Panc1 (cell line): ENCODE data around the gene PHKB.

Source experiments
- TF ChIP-seq, protein P1 (sequence below): fragments of 450-650 bp; IDR thresholded peaks from 2 replicates; pipeline ENCODE4 v1.5.1; 2017; ENCODE audit warnings: mild to moderate bottlenecking
- TF ChIP-seq, protein P2 (sequence below), 2 experiments: IDR thresholded peaks; 2 replicates each; pipeline ENCODE4 v1.6.1; 2011 to 2012; ENCODE audit warnings: low read depth in 2 of 2, control low read depth in 1 of 2, low read length in 1 of 2, mild to moderate bottlenecking in 1 of 2, moderate library complexity in 1 of 2; ENCODE audit not compliant: insufficient read depth in 1 of 2

DNA sequence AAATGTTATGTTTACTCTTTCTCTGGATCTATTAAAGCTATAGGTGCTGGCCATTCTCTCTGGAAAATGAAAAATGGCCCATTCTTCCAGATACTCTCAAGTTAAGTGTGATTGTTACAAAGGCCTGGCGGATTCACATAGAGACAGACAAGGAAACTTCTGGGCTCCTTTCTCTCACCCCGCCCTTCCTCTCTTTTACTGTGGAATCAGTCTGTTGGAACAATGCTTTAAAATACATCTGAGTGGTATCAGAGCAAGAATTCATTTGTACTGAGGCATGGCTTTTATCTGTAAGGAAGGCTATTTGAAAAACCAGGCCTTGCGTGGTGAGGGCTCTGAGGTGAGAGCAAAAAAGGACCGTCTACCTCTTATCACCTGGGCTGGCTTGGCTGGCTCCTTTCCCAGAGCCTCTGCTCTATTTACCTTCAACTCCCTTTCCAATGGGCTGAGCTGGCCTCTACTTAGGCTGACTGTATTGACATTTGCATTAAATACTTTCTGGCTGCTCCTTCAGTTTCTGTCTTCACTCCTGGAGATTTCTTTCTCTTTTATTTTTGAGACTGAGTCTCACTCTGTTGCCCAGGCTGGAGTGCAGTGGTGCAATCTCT lies 274.0 kb downstream of the PHKB start:
- TF ChIP-seq, protein P1, sequence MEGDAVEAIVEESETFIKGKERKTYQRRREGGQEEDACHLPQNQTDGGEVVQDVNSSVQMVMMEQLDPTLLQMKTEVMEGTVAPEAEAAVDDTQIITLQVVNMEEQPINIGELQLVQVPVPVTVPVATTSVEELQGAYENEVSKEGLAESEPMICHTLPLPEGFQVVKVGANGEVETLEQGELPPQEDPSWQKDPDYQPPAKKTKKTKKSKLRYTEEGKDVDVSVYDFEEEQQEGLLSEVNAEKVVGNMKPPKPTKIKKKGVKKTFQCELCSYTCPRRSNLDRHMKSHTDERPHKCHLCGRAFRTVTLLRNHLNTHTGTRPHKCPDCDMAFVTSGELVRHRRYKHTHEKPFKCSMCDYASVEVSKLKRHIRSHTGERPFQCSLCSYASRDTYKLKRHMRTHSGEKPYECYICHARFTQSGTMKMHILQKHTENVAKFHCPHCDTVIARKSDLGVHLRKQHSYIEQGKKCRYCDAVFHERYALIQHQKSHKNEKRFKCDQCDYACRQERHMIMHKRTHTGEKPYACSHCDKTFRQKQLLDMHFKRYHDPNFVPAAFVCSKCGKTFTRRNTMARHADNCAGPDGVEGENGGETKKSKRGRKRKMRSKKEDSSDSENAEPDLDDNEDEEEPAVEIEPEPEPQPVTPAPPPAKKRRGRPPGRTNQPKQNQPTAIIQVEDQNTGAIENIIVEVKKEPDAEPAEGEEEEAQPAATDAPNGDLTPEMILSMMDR: no peak
- TF ChIP-seq, protein P2, sequence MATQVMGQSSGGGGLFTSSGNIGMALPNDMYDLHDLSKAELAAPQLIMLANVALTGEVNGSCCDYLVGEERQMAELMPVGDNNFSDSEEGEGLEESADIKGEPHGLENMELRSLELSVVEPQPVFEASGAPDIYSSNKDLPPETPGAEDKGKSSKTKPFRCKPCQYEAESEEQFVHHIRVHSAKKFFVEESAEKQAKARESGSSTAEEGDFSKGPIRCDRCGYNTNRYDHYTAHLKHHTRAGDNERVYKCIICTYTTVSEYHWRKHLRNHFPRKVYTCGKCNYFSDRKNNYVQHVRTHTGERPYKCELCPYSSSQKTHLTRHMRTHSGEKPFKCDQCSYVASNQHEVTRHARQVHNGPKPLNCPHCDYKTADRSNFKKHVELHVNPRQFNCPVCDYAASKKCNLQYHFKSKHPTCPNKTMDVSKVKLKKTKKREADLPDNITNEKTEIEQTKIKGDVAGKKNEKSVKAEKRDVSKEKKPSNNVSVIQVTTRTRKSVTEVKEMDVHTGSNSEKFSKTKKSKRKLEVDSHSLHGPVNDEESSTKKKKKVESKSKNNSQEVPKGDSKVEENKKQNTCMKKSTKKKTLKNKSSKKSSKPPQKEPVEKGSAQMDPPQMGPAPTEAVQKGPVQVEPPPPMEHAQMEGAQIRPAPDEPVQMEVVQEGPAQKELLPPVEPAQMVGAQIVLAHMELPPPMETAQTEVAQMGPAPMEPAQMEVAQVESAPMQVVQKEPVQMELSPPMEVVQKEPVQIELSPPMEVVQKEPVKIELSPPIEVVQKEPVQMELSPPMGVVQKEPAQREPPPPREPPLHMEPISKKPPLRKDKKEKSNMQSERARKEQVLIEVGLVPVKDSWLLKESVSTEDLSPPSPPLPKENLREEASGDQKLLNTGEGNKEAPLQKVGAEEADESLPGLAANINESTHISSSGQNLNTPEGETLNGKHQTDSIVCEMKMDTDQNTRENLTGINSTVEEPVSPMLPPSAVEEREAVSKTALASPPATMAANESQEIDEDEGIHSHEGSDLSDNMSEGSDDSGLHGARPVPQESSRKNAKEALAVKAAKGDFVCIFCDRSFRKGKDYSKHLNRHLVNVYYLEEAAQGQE (IDR thresholded peaks at IDR 0.05; ENCODE audit: insufficient read depth in 1 of 2, low read depth in 2 of 2, low read length in 1 of 2): no peak
